Fibroblast of lung (primary cell): ENCODE measurements around the gene EXOC6. TPM values are rescaled to one million over a fixed set of nuclear protein-coding genes. Genes with fewer than 3 reads are reported as not detected.

Source experiments
- DNase-seq, 2 donors: peaks; one replicate each; pipeline versions ENCODE4 v3.0.0 to v3.0.0-alpha.2; 2010; ENCODE audit warnings: low read depth in 2 of 2
- H2AFZ ChIP-seq: 2 replicates; pipeline ENCODE4 v1.5.1; 2012; ENCODE audit warnings: low read length, control low read depth, inconsistent platforms
- H3K27ac ChIP-seq: 2 replicates; pipeline ENCODE4 v1.5.1; 2011; ENCODE audit warnings: low read length, control low read depth; ENCODE audit not compliant: insufficient read depth
- H3K27me3 ChIP-seq: 2 replicates; pipeline ENCODE4 v1.5.1; 2011; ENCODE audit warnings: mild to moderate bottlenecking, low read length; ENCODE audit not compliant: control insufficient read depth, insufficient read depth
- H3K36me3 ChIP-seq: 2 replicates; pipeline ENCODE4 v1.5.1; 2011; ENCODE audit warnings: low read length; ENCODE audit not compliant: control insufficient read depth, insufficient read depth
- H3K4me1 ChIP-seq: 2 replicates; pipeline ENCODE4 v1.5.1; 2011; ENCODE audit warnings: low read length; ENCODE audit not compliant: control insufficient read depth, insufficient read depth; ENCODE audit errors: extremely low read depth
- H3K4me2 ChIP-seq: 2 replicates; pipeline ENCODE4 v1.5.1; 2011; ENCODE audit warnings: low read length, control low read depth; ENCODE audit not compliant: insufficient read depth; ENCODE audit errors: extremely low read depth
- H3K4me3 ChIP-seq, 4 experiments: fragments of 200-600 bp in 1 of 4; sonication (generic) in 1 of 4; replicated peaks in 1 of 4; 2 replicates each; pipeline ENCODE4 v1.5.1; 2011 to 2016; ENCODE audit warnings: low read length in 4 of 4, low read depth in 3 of 4, mild to moderate bottlenecking in 3 of 4, control low read depth in 2 of 4, inconsistent platforms in 1 of 4, mixed read lengths in 1 of 4; ENCODE audit not compliant: insufficient read depth in 1 of 4; ENCODE audit errors: control extremely low read depth in 1 of 4
- H3K79me2 ChIP-seq: 2 replicates; pipeline ENCODE4 v1.5.1; 2012; ENCODE audit warnings: mild to moderate bottlenecking, low read length, inconsistent platforms; ENCODE audit not compliant: control insufficient read depth, insufficient read depth
- H3K9ac ChIP-seq: 2 replicates; pipeline ENCODE4 v1.5.1; 2011; ENCODE audit warnings: mild to moderate bottlenecking, low read length, control low read depth; ENCODE audit not compliant: insufficient read depth
- H3K9me3 ChIP-seq: 2 replicates; pipeline ENCODE4 v1.5.1; 2012; ENCODE audit warnings: low read depth, low read length; ENCODE audit not compliant: control insufficient read depth, insufficient read depth
- H4K20me1 ChIP-seq: 2 replicates; pipeline ENCODE4 v1.5.1; 2011; ENCODE audit warnings: low read length; ENCODE audit not compliant: control insufficient read depth, insufficient read depth; ENCODE audit errors: extremely low read depth
- CTCF ChIP-seq, 2 donors: IDR thresholded peaks in 1 of 2; conservative IDR thresholded peaks in 1 of 2; 1 replicate in 1 of 2; 2 replicates in 1 of 2; pipeline ENCODE4 v1.5.1; 2011 to 2012; ENCODE audit warnings: low read length in 2 of 2, control low read depth in 1 of 2, inconsistent platforms in 1 of 2, low read depth in 1 of 2, mild to moderate bottlenecking in 1 of 2
- EZH2 ChIP-seq: IDR thresholded peaks from 2 replicates; pipeline ENCODE4 v1.5.1; 2012; ENCODE audit warnings: low read length, control low read depth, mild to moderate bottlenecking; ENCODE audit errors: missing control alignments
- polyA plus RNA-seq, 2 donors: library from polyadenylated mRNA; depleted of rRNA in 1 of 2; stranded (reverse) in 1 of 2; unstranded in 1 of 2; fragments of >200 nt; gene quantifications; 2 replicates each; pipeline ENCODE4 v1.2.1, GENCODE V29; 2011 to 2012; ENCODE audit warnings: missing spikeins in 1 of 2
- total RNA-seq: library from RNA; depleted of rRNA; stranded (reverse); fragments of >200 nt; gene quantifications from 2 replicates; pipeline ENCODE4 v1.2.1, GENCODE V29; 2014

The EXOC6 gene
- total and polyA plus RNA-seq, 2 donors (not counting 1 experiment from before 2014, with no cell fraction given), result 6.2 to 9.2 TPM

DNA sequence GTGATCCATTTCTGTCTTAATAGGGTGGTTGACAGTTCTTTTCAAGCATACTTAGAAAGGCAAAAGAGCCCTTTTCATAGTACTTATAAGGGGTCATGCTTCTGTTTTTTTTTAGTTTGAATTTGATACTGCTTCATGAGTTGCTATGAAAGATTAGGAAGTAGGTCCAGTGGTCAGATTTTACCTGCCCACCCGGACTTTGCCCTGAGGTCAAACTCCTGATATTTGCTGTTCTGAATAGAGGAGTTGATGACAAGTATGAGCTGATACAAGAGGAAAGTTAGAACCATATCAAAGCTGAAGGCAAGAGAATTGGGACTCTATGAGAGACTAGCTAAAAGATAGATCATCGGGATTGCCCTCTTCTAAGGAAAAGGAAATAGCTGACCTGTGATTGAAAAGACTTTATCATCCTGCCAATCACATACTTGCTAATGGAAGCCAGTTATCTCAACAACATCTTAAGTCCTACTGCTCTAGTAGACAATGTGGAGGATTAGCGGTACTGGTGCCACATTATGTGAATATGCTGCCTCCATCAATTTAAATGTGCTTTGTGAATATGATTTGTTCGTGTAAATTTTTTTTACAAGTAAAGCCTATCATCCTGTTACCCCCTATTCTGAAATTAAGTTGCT lies 174.8 kb downstream of the EXOC6 start:
- Histone ChIP-seq H3K27ac (no peak overlapping the region), H3K4me2 (no peak overlapping the region), H3K9me3 (no peaks in the 10 kb centered on the region), H3K36me3 (no peaks in the 10 kb centered on the region), H3K4me1 (no peaks in the 10 kb centered on the region), H3K27me3 (no peaks in the 10 kb centered on the region), H4K20me1 (no peaks in the 10 kb centered on the region), H3K9ac (no peak overlapping the region), H3K4me3 (no peak overlapping the region), H2AFZ (no peak overlapping the region), H3K79me2 (no peaks in the 10 kb centered on the region)
- no peak for TF ChIP-seq EZH2
- TF ChIP-seq CTCF (conservative IDR thresholded peaks at IDR 0.05 in 1 of 2, IDR thresholded peaks at IDR 0.05 in 1 of 2; ENCODE audit: low read depth in 1 of 2, low read length in 2 of 2), result no peak
- no peak for DNase-seq

GRCh38 chr10:93026072-93026471 lies 177.8 kb downstream of the EXOC6 start:
- H3K9me3 ChIP-seq, result no peaks in the 10 kb centered on the region
- no peaks in the 10 kb centered on the region for H3K27me3 ChIP-seq
- no peak overlapping the region for H3K4me3 ChIP-seq
- TF ChIP-seq EZH2, result no peak
- no peak for TF ChIP-seq CTCF (conservative IDR thresholded peaks at IDR 0.05 in 1 of 2, IDR thresholded peaks at IDR 0.05 in 1 of 2; ENCODE audit: low read depth in 1 of 2, low read length in 2 of 2)
- no peak overlapping the region for H3K4me2 ChIP-seq
- H3K9ac ChIP-seq, result no peak overlapping the region
- peaks cover 2% of the 10 kb centered on the region for H3K4me1 ChIP-seq
- DNase-seq, result no peak
- H2AFZ ChIP-seq, result no peak overlapping the region
- no peaks in the 10 kb centered on the region for H3K36me3 ChIP-seq
- no peak overlapping the region for H3K27ac ChIP-seq
- H3K79me2 ChIP-seq, result no peaks in the 10 kb centered on the region
- no peaks in the 10 kb centered on the region for H4K20me1 ChIP-seq

GRCh38 chr10:93027508-93027907 lies 179.2 kb downstream of the EXOC6 start:
- H2AFZ ChIP-seq, result no peak overlapping the region
- H3K36me3 ChIP-seq, result no peaks in the 10 kb centered on the region
- no peaks in the 10 kb centered on the region for H3K9me3 ChIP-seq
- H3K27me3 ChIP-seq, result no peaks in the 10 kb centered on the region
- H4K20me1 ChIP-seq, result no peaks in the 10 kb centered on the region
- no peak for DNase-seq
- no peak overlapping the region for H3K27ac ChIP-seq
- H3K9ac ChIP-seq, result no peak overlapping the region
- TF ChIP-seq EZH2 (no peak), CTCF (conservative IDR thresholded peaks at IDR 0.05 in 1 of 2, IDR thresholded peaks at IDR 0.05 in 1 of 2; ENCODE audit: low read depth in 1 of 2, low read length in 2 of 2) (no peak)
- H3K79me2 ChIP-seq, result no peaks in the 10 kb centered on the region
- H3K4me1 ChIP-seq, result peaks cover 7% of the 10 kb centered on the region
- H3K4me2 ChIP-seq, result no peak overlapping the region
- H3K4me3 ChIP-seq, result no peak overlapping the region
